ACC112 (cell line): ENCODE data around the gene ABCC4.

ENCODE experiments used
- H2AFZ ChIP-seq: fragments of 200-600 bp; sonication (generic); one replicate; pipeline ENCODE4 v1.6.0; 2017; ENCODE audit warnings: antibody characterized with exemption, low read length; ENCODE audit not compliant: unreplicated experiment
- H3K27ac ChIP-seq: fragments of 200-600 bp; sonication (generic); 2 replicates; pipeline ENCODE4 v1.5.1; 2014; ENCODE audit warnings: low read depth, mild to moderate bottlenecking, antibody characterized with exemption, low read length, moderate library complexity
- H3K27me3 ChIP-seq: fragments of 200-600 bp; sonication (generic); 2 replicates; pipeline ENCODE4 v1.6.1; 2014; ENCODE audit warnings: mild to moderate bottlenecking, antibody characterized with exemption, low read length, moderate library complexity, mixed read lengths; ENCODE audit not compliant: insufficient read depth
- H3K36me3 ChIP-seq: fragments of 200-600 bp; sonication (generic); 2 replicates; pipeline ENCODE4 v1.6.1; 2016; ENCODE audit warnings: mild to moderate bottlenecking, antibody characterized with exemption, low read length, moderate library complexity, mixed read lengths; ENCODE audit not compliant: insufficient read depth
- H3K4me1 ChIP-seq: fragments of 200-600 bp; sonication (generic); one replicate; pipeline ENCODE4 v1.6.1; 2016; ENCODE audit warnings: low read length, mixed read lengths; ENCODE audit not compliant: insufficient read depth, unreplicated experiment, control insufficient read depth
- H3K4me3 ChIP-seq: fragments of 200-600 bp; sonication (generic); 2 replicates; pipeline ENCODE4 v1.5.1; 2014; ENCODE audit warnings: mild to moderate bottlenecking, low read depth, low read length
- H3K79me2 ChIP-seq: fragments of 200-600 bp; sonication (generic); one replicate; pipeline ENCODE4 v1.6.0; 2016; ENCODE audit warnings: low read length; ENCODE audit not compliant: control insufficient read depth, unreplicated experiment, insufficient read depth

Gene ABCC4

GRCh38 chr13:95030821-95031343 is 270.4 kb downstream of the ABCC4 start:
- Histone ChIP-seq H3K79me2 (no peaks in the 10 kb centered on the region), H2AFZ (no peak overlapping the region), H3K4me1 (no peaks in the 10 kb centered on the region), H3K27ac (no peak overlapping the region), H3K36me3 (no peaks in the 10 kb centered on the region), H3K4me3 (no peak overlapping the region), H3K27me3 (no peaks in the 10 kb centered on the region)

GRCh38 chr13:95027638-95028037 is 273.6 kb downstream of the ABCC4 start:
- Histone ChIP-seq H3K27me3 (no peaks in the 10 kb centered on the region), H3K36me3 (no peaks in the 10 kb centered on the region), H3K79me2 (no peaks in the 10 kb centered on the region), H2AFZ (no peak overlapping the region), H3K27ac (no peak overlapping the region), H3K4me1 (no peaks in the 10 kb centered on the region), H3K4me3 (no peak overlapping the region)

- no peak overlapping the region for H2AFZ ChIP-seq
- H3K4me3 ChIP-seq = no peak overlapping the region
- no peak overlapping the region for H3K27ac ChIP-seq
- H3K79me2 ChIP-seq = no peaks in the 10 kb centered on the region
- H3K4me1 ChIP-seq = peaks cover 7% of the 10 kb centered on the region
- H3K36me3 ChIP-seq = peaks cover 5% of the 10 kb centered on the region; the same call in 1 of the 2 replicates
- no peaks in the 10 kb centered on the region for H3K27me3 ChIP-seq
Observed at GRCh38 chr13:95025116-95025515, 276.1 kb downstream of the ABCC4 start.

GRCh38 chr13:95023405-95023804 is 277.8 kb downstream of the ABCC4 start:
- no peak overlapping the region for H2AFZ ChIP-seq
- no peaks in the 10 kb centered on the region for H3K27me3 ChIP-seq
- no peak overlapping the region for H3K27ac ChIP-seq
- no peak overlapping the region for H3K4me3 ChIP-seq
- H3K36me3 ChIP-seq = peaks cover 10% of the 10 kb centered on the region; the same call in 1 of the 2 replicates
- H3K4me1 ChIP-seq = peaks cover 9% of the 10 kb centered on the region
- H3K79me2 ChIP-seq = no peaks in the 10 kb centered on the region

- Histone ChIP-seq H3K36me3 (peaks cover 10% of the 10 kb centered on the region; the same call in 1 of the 2 replicates), H3K79me2 (no peaks in the 10 kb centered on the region), H3K4me1 (peaks cover 9% of the 10 kb centered on the region), H3K27me3 (no peaks in the 10 kb centered on the region), H3K27ac (no peak overlapping the region), H3K4me3 (no peak overlapping the region), H2AFZ (no peak overlapping the region)
Observed at GRCh38 chr13:95020298-95020987, 280.8 kb downstream of the ABCC4 start.

GRCh38 chr13:95019886-95020285 is 281.4 kb downstream of the ABCC4 start:
- Histone ChIP-seq H3K36me3 (peaks cover 10% of the 10 kb centered on the region; the same call in 1 of the 2 replicates), H3K27ac (no peak overlapping the region), H3K27me3 (no peaks in the 10 kb centered on the region), H2AFZ (no peak overlapping the region), H3K4me3 (no peak overlapping the region), H3K79me2 (no peaks in the 10 kb centered on the region), H3K4me1 (peaks cover 9% of the 10 kb centered on the region)

- Histone ChIP-seq H3K36me3 (no peaks in the 10 kb centered on the region), H3K4me1 (no peaks in the 10 kb centered on the region), H3K79me2 (no peaks in the 10 kb centered on the region), H3K27ac (no peak overlapping the region), H3K4me3 (no peak overlapping the region), H2AFZ (no peak overlapping the region), H3K27me3 (no peaks in the 10 kb centered on the region)
Observed at GRCh38 chr13:95007322-95007721, 293.9 kb downstream of the ABCC4 start.

- no peak overlapping the region for H2AFZ ChIP-seq
- H3K36me3 ChIP-seq = no peaks in the 10 kb centered on the region
- no peak overlapping the region for H3K27ac ChIP-seq
- H3K4me1 ChIP-seq = no peaks in the 10 kb centered on the region
- H3K27me3 ChIP-seq = no peaks in the 10 kb centered on the region
- H3K4me3 ChIP-seq = no peak overlapping the region
- no peaks in the 10 kb centered on the region for H3K79me2 ChIP-seq
Observed at GRCh38 chr13:95005300-95005699, 296.0 kb downstream of the ABCC4 start.

GRCh38 chr13:95003019-95003813 is 298.0 kb downstream of the ABCC4 start:
- Histone ChIP-seq H3K79me2 (no peaks in the 10 kb centered on the region), H3K36me3 (no peaks in the 10 kb centered on the region), H3K27me3 (no peaks in the 10 kb centered on the region), H3K27ac (no peak overlapping the region), H3K4me1 (no peaks in the 10 kb centered on the region), H2AFZ (peak overlapping the region; percentile 63), H3K4me3 (peak overlapping the region; percentile 67)

GRCh38 chr13:95002126-95002525 is 299.1 kb downstream of the ABCC4 start:
- Histone ChIP-seq H3K27ac (no peak overlapping the region), H3K27me3 (no peaks in the 10 kb centered on the region), H2AFZ (no peak overlapping the region), H3K36me3 (no peaks in the 10 kb centered on the region), H3K4me3 (no peak overlapping the region), H3K4me1 (no peaks in the 10 kb centered on the region), H3K79me2 (no peaks in the 10 kb centered on the region)
